H1 (cell line): ENCODE data around the gene NFKBIE. TPM values are rescaled to one million over a fixed set of nuclear protein-coding genes. Genes with fewer than 3 reads are reported as not detected.

ENCODE experiments used
- ASH2L ChIP-seq: fragments of 200-600, 300-600 bp; sonication (generic); IDR thresholded peaks from one replicate; pipeline ENCODE4 v1.7.1; 2017; ENCODE audit warnings: low read length
- EGR1 ChIP-seq: IDR thresholded peaks from 2 replicates; pipeline ENCODE4 v1.6.1; 2011; ENCODE audit warnings: low read depth, low read length, borderline replicate concordance
- SAP30 ChIP-seq: fragments of 300-600 bp; sonication (generic); IDR thresholded peaks from 2 replicates; pipeline ENCODE4 v1.7.1; 2012; ENCODE audit warnings: low read length, moderate library complexity, mild to moderate bottlenecking, inconsistent platforms; ENCODE audit not compliant: insufficient read depth, insufficient replicate concordance
- polyA plus RNA-seq, 7 experiments: library from polyadenylated mRNA; depleted of rRNA in 3 of 7; stranded (reverse) in 5 of 7; unstranded in 2 of 7; fragments of >200 nt in 5 of 7; fragments of 200-250 nt in 2 of 7; gene quantifications; 1 replicate in 5 of 7; 2 replicates in 1 of 7; 4 replicates in 1 of 7; pipeline versions ENCODE4 v1.2.1 to v1.2.3, GENCODE V29; 2011 to 2013; ENCODE audit warnings: missing spikeins in 2 of 7, mixed read lengths in 2 of 7
- total RNA-seq: library from RNA; stranded (reverse); fragmentation: NEBNext Ultra II Directional; extraction: Animal tissue kit (Norgen Biotek cat#: 25700); gene quantifications from 2 replicates; pipeline ENCODE4 v1.2.1, GENCODE V29; 2021
- TF ChIP-seq, protein P1 (sequence below): IDR thresholded peaks from 2 replicates; pipeline ENCODE4 v1.6.1; 2012; ENCODE audit warnings: low read length, inconsistent platforms
- TF ChIP-seq, protein P2 (sequence below): IDR thresholded peaks from 2 replicates; pipeline ENCODE4 v1.6.1; 2012; ENCODE audit warnings: inconsistent platforms

The NFKBIE gene
- total and polyA plus RNA-seq, 2 of the 8 experiments (the other 6 are each of a cell fraction or from before 2014, with no cell fraction given), result 13.5 to 19.2 TPM

DNA sequence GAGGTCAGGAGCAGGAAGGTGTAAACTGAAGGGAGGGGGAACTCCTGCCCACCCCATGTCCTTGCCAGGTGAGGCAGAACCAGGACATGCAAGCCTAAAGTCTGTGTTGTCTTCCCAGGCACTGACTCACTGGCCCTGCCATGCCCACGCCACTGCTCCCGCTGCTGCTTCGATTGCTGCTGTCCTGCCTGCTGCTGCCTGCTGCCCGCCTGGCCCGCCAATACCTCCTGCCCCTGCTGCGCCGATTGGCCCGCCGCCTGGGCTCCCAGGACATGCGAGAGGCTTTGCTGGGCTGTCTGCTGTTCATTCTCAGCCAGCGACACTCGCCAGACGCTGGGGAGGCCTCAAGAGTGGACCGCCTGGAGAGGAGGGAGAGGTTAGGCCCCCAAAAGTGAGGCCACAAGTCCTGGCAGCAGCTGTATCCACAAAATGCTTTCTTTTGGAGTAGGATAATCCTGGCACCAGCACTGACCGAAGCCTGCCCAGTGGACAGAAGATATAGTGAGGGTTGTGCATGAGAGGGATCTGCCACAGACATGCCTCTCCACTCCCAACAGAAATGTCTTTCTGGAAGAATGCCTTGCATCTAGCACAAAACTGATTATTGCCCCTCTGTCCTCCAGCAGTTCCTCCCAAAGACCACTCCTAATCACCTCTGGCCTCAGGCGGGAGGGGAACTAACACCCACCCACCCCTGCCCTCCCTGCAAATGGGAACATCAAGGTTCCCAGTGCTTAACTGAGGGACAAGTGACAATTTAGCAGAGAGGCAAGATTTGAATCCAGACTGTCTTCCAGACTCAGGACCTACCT lies 47.8 kb downstream of the NFKBIE start (continued):
- TF ChIP-seq SAP30 (no peak), ASH2L (peak; percentile 25), EGR1 (no peak)
- TF ChIP-seq, protein P1, sequence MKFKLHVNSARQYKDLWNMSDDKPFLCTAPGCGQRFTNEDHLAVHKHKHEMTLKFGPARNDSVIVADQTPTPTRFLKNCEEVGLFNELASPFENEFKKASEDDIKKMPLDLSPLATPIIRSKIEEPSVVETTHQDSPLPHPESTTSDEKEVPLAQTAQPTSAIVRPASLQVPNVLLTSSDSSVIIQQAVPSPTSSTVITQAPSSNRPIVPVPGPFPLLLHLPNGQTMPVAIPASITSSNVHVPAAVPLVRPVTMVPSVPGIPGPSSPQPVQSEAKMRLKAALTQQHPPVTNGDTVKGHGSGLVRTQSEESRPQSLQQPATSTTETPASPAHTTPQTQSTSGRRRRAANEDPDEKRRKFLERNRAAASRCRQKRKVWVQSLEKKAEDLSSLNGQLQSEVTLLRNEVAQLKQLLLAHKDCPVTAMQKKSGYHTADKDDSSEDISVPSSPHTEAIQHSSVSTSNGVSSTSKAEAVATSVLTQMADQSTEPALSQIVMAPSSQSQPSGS, result no peak
- TF ChIP-seq, protein P2, sequence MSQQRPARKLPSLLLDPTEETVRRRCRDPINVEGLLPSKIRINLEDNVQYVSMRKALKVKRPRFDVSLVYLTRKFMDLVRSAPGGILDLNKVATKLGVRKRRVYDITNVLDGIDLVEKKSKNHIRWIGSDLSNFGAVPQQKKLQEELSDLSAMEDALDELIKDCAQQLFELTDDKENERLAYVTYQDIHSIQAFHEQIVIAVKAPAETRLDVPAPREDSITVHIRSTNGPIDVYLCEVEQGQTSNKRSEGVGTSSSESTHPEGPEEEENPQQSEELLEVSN, result peak; percentile 96
